ENCODE measurements around the gene PRKCZ. TPM values are rescaled to one million over a fixed set of nuclear protein-coding genes. Genes with fewer than 3 reads are reported as not detected.

Gene PRKCZ
- total RNA-seq, 1 donor: 0.72 TPM

- no peaks in the 10 kb centered on the region for H3K9me3 ChIP-seq (ENCODE audit: low read depth, low read length)
- H3K27ac ChIP-seq (ENCODE audit: low read depth, low read length): peak overlapping the region; percentile 69
- peak overlapping the region; percentile 85 for H3K4me2 ChIP-seq (ENCODE audit: insufficient read depth, low read length)
- no peak for DNase-seq (ENCODE audit: insufficient read length, low spot score, missing footprints)
- H3K4me3 ChIP-seq (ENCODE audit: insufficient read depth, low read length): peak overlapping the region; percentile 88
- H4K20me1 ChIP-seq (ENCODE audit: insufficient read depth, low read length): peaks cover 96% of the 10 kb centered on the region
- no peak overlapping the region for H2AFZ ChIP-seq (ENCODE audit: low read length)
- H3K27me3 ChIP-seq (ENCODE audit: insufficient read depth, low read length): no peaks in the 10 kb centered on the region
- peaks cover 71% of the 10 kb centered on the region for H3K4me1 ChIP-seq (ENCODE audit: insufficient read depth, low read length)
- TF ChIP-seq, protein P1, sequence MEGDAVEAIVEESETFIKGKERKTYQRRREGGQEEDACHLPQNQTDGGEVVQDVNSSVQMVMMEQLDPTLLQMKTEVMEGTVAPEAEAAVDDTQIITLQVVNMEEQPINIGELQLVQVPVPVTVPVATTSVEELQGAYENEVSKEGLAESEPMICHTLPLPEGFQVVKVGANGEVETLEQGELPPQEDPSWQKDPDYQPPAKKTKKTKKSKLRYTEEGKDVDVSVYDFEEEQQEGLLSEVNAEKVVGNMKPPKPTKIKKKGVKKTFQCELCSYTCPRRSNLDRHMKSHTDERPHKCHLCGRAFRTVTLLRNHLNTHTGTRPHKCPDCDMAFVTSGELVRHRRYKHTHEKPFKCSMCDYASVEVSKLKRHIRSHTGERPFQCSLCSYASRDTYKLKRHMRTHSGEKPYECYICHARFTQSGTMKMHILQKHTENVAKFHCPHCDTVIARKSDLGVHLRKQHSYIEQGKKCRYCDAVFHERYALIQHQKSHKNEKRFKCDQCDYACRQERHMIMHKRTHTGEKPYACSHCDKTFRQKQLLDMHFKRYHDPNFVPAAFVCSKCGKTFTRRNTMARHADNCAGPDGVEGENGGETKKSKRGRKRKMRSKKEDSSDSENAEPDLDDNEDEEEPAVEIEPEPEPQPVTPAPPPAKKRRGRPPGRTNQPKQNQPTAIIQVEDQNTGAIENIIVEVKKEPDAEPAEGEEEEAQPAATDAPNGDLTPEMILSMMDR (IDR thresholded peaks at IDR 0.05; ENCODE audit: extremely low read depth, low read depth, low read length): no peak
- no peaks in the 10 kb centered on the region for H3K36me3 ChIP-seq (ENCODE audit: insufficient read depth, low read length)
- H3K79me2 ChIP-seq (ENCODE audit: insufficient read depth, low read length): peaks cover 99% of the 10 kb centered on the region
Observed at GRCh38 chr1:2234762-2235113, 184.5 kb downstream of the PRKCZ start.

Other genes with a start within 250 kb of the PRKCZ start
- gene GNB1, start 159.3 kb upstream of the PRKCZ start, total RNA-seq: 84.6 and 88.7 TPM in 2 replicates
- gene CALML6, start 135.2 kb upstream of the PRKCZ start, total RNA-seq: 0.29 and 0.36 TPM in 2 replicates
- not detected in 2 replicates for gene TMEM52, start 131.1 kb upstream of the PRKCZ start, total RNA-seq
- gene CFAP74, start 46.6 kb upstream of the PRKCZ start, total RNA-seq: not detected in 2 replicates
- not detected in 2 replicates for gene GABRD, start 31.1 kb upstream of the PRKCZ start, total RNA-seq
- 18.6 and 25.3 TPM in 2 replicates for gene FAAP20, start 144.4 kb downstream of the PRKCZ start, total RNA-seq
- gene SKI, start 177.9 kb downstream of the PRKCZ start, total RNA-seq: 48.9 TPM in 2 replicates

Measured in osteoblast (primary cell).